GM12875 (cell line): ENCODE measurements around the gene LSAMP.

ENCODE experiments used
- H3K4me3 ChIP-seq: one replicate; pipeline ENCODE4 v1.5.1; 2011; ENCODE audit warnings: low read depth, low read length, control low read depth
- CTCF ChIP-seq: IDR thresholded peaks from 2 replicates; pipeline ENCODE4 v1.5.1; 2011; ENCODE audit warnings: low read depth, mild to moderate bottlenecking, control low read depth, inconsistent platforms, low read length, moderate library complexity, borderline replicate concordance; ENCODE audit not compliant: insufficient read depth

The LSAMP gene

GRCh38 chr3:116263842-116264545, 181.3 kb downstream of the LSAMP start:
- no peak for TF ChIP-seq CTCF
- no peak overlapping the region for H3K4me3 ChIP-seq

- no peak overlapping the region for H3K4me3 ChIP-seq
- no peak for TF ChIP-seq CTCF
Observed at GRCh38 chr3:116260491-116260890, 184.8 kb downstream of the LSAMP start.

GRCh38 chr3:116259984-116260383, 185.3 kb downstream of the LSAMP start:
- no peak for TF ChIP-seq CTCF
- H3K4me3 ChIP-seq: no peak overlapping the region

GRCh38 chr3:116256843-116257485, 188.3 kb downstream of the LSAMP start:
- TF ChIP-seq CTCF: no peak
- H3K4me3 ChIP-seq: no peak overlapping the region

- no peak for TF ChIP-seq CTCF
- H3K4me3 ChIP-seq: no peak overlapping the region
Observed at GRCh38 chr3:116254541-116254940, 190.7 kb downstream of the LSAMP start.

- H3K4me3 ChIP-seq: no peak overlapping the region
- no peak for TF ChIP-seq CTCF
Observed at GRCh38 chr3:116253511-116253910, 191.8 kb downstream of the LSAMP start.

GRCh38 chr3:116247605-116248004, 197.7 kb downstream of the LSAMP start:
- no peak for TF ChIP-seq CTCF
- H3K4me3 ChIP-seq: no peak overlapping the region
